SH-SY5Y (cell line): ENCODE results near the gene ASCC1.

Source experiments
- GATA2 ChIP-seq: IDR thresholded peaks from 2 replicates; pipeline ENCODE4 v1.6.1; 2011; ENCODE audit warnings: mild to moderate bottlenecking, low read depth, low read length
- GATA3 ChIP-seq: IDR thresholded peaks from 2 replicates; pipeline ENCODE4 v1.6.1; 2011; ENCODE audit warnings: low read depth, mild to moderate bottlenecking, low read length, moderate library complexity

- no peak for TF ChIP-seq GATA3
- TF ChIP-seq GATA2: no peak
Measured at GRCh38 chr10:72106154-72106849, 109.8 kb downstream of the ASCC1 start.
